Transverse colon (tissue), 3 donors: Measurements from ENCODE around the gene PIGB.
"Not testable (repeated sequence)": the region's sequence is repeated elsewhere in the genome, so short reads cannot be mapped to it uniquely, and the experiment has no call there.

ENCODE experiments used
- POLR2A ChIP-seq: fragments of 450-650 bp; IDR thresholded peaks from one replicate; pipeline ENCODE4 v1.6.1; 2016; ENCODE audit warnings: antibody characterized with exemption, mild to moderate bottlenecking, moderate library complexity
- TF ChIP-seq, protein P1 (sequence below), 5 experiments: fragments of 200-600 bp in 3 of 5; fragments of 450-650 bp in 2 of 5; sonication (generic) in 3 of 5; IDR thresholded peaks; 1 replicate in 2 of 5; 2 replicates in 3 of 5; pipeline ENCODE4 v1.5.1; 2016 to 2017; ENCODE audit warnings: antibody characterized with exemption in 5 of 5, inconsistent platforms in 3 of 5, mild to moderate bottlenecking in 2 of 5, moderate library complexity in 1 of 5

DNA sequence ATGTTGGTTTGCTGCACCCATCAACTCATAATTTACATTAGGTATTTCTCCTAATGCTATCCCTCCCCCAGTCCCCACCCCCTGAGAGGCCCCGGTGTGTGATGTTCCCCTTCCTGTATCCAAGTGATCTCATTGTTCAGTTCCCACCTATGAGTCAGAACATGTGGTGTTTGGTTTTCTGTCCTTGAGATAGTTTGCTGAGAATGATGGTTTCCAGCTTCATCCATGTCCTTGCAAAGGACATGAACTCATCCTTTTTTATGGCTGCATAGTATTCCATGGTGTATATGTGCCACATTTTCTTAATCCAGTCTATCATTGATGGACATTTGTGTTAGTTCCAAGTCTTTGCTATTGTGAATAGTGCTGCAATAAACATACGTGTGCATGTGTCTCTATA is 38.4 kb upstream of the PIGB start:
- TF ChIP-seq, protein P1, sequence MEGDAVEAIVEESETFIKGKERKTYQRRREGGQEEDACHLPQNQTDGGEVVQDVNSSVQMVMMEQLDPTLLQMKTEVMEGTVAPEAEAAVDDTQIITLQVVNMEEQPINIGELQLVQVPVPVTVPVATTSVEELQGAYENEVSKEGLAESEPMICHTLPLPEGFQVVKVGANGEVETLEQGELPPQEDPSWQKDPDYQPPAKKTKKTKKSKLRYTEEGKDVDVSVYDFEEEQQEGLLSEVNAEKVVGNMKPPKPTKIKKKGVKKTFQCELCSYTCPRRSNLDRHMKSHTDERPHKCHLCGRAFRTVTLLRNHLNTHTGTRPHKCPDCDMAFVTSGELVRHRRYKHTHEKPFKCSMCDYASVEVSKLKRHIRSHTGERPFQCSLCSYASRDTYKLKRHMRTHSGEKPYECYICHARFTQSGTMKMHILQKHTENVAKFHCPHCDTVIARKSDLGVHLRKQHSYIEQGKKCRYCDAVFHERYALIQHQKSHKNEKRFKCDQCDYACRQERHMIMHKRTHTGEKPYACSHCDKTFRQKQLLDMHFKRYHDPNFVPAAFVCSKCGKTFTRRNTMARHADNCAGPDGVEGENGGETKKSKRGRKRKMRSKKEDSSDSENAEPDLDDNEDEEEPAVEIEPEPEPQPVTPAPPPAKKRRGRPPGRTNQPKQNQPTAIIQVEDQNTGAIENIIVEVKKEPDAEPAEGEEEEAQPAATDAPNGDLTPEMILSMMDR (IDR thresholded peaks at IDR 0.05): not testable (repeated sequence)
- TF ChIP-seq POLR2A: not testable (repeated sequence)
